HG03439 (cell line): ENCODE measurements around the gene PROX1.

Experiments
- ATAC-seq: cut with Tn5 transposase; IDR thresholded peaks from one replicate; pipeline ENCODE4 v1.9.1; 2021; ENCODE audit warnings: mild to moderate bottlenecking, moderate library complexity; ENCODE audit not compliant: unreplicated experiment

PROX1 gene

DNA sequence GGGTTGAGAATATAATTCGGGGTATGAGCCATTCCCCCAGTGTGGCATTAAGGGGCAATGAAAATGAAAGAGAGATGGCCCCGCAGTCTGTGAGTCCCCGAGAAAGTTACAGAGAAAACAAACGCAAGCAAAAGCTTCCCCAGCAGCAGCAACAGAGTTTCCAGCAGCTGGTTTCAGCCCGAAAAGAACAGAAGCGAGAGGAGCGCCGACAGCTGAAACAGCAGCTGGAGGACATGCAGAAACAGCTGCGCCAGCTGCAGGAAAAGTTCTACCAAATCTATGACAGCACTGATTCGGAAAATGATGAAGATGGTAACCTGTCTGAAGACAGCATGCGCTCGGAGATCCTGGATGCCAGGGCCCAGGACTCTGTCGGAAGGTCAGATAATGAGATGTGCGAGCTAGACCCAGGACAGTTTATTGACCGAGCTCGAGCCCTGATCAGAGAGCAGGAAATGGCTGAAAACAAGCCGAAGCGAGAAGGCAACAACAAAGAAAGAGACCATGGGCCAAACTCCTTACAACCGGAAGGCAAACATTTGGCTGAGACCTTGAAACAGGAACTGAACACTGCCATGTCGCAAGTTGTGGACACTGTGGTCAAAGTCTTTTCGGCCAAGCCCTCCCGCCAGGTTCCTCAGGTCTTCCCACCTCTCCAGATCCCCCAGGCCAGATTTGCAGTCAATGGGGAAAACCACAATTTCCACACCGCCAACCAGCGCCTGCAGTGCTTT is 9.4 kb downstream of the PROX1 start:
- no peak for ATAC-seq

DNA sequence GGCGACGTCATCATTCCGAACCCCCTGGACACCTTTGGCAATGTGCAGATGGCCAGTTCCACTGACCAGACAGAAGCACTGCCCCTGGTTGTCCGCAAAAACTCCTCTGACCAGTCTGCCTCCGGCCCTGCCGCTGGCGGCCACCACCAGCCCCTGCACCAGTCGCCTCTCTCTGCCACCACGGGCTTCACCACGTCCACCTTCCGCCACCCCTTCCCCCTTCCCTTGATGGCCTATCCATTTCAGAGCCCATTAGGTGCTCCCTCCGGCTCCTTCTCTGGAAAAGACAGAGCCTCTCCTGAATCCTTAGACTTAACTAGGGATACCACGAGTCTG is 10.0 kb downstream of the PROX1 start:
- no peak for ATAC-seq

DNA sequence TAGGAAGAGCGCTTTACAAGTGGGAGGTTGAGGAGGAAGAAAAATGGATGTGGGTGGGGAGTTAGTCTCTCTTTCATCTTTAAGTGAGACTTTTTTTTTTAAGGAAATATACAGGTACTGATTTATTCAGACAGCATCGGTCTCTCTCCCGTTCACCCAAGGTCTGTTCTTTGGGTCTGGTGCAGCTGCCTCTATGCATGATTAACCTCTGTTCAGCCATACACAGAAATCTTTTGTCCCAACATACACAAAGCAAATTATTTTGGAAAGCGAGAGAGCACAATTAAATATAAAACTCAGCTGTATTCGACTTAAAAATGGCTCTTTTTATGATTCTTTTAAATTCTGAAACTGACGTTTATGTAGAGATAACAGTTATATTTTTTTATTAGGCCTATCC is 11.0 kb downstream of the PROX1 start:
- no peak for ATAC-seq

DNA sequence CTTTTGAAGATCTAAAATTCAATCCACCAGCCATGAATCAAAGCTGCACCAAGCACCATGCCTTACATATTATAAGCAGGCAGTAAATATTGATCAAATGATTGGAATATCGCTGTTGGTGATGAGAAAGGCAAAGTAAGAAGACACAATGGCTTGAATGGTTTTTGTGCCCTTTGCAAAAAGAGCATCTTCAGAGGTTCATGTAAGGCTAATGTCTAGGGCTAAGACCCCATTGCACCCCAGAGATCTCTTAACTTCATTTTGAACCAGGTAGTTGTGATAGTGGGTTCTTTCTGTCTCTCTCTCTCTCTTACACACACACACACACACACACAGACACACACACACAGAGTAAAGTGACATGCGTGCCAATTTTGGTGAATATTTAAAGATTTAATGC is 12.0 kb downstream of the PROX1 start:
- no peak for ATAC-seq

DNA sequence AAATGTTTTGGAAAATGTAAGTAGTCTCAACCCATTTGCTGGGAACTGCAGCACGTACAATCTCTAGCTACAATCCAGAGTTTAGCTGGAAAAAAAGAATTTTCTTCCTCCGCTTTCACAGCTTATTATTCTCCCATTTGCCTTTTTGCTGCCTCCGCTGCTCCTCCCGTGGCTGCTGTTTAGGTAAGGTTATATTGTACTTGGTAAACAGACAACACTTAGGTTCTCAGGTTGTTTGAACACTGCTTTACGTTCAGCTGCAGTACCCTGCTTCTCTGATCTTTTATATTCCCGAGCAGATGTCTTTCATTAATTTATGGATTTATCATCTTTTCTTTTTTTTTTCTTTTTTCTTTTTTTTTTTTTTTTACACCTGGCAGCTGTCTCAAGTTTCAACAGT is 14.3 kb downstream of the PROX1 start:
- ATAC-seq, result no peak

DNA sequence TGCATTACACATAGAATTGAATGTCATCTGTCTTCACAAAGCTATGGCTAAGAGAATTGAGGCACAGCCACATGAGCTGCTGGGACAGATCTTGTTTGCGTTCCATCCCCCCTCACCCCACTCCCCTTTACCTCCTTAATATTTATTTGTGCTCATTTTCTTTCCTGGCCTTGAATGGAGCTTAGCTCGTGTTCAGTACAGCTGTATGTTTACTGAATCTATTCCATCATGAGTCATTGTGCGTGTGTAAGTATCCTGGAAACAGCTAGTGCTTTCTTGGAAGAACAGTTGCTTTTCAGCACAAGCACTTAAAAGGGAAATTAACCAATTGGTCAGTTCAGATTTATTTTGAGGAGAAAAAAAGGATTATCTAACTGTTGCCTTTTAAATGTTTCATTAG is 14.7 kb downstream of the PROX1 start:
- ATAC-seq, result no peak

DNA sequence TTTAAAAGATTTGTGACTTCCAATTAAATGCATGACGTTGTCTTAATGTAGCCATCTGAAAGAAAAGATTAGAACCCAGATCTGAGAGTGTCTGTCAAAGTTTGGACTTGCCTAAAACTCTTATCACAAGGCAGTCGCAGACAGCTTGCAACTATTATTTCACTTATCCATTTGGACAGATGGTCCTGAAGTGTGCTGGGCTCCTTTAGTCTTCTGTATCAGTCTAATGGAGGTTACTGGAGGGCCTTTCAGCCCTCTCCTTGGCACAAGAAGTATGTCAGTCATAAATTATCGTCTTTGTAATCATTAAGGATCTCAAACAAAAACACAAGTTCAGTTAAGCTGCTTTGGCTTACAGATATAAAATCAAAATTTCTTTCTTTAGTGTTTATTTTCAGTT is 15.5 kb downstream of the PROX1 start:
- ATAC-seq, result no peak

DNA sequence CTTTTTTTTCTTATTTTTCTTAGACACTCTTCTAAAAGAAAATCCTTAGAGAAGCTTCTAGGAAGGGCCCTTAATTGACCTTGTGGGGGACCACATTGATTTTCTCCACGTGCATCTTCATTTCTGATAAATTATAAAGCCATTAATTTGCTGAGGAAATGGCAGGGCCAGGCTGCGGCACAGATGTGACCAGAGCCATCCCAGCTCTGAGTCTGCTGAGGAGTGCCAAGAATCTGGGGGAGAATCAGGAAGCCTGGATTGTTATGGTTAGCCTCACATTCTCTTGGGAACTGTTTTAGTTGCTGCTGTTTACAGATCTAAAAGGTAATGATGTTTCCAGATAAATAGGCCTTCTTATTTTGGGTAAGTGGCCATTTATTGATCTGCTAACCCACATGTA is 16.2 kb downstream of the PROX1 start:
- no peak for ATAC-seq

DNA sequence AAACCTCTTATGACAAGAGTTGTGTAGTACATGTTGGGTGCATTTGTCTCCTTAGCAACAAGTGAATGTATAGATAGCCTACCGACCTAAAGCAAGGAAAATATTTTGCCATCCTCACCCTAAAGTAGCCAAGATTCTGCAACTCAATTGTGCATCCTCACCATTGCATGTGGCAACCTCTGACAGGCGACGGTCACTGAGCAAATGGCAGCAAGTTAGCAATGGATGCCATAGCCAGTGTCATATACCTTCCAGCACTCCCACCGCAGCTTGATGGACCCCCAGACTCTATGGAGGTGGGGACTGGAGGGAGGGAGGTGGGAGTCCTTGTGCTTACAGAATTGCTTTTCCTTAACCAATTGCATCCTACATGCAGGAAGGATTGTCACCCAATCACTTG is 17.0 kb downstream of the PROX1 start:
- no peak for ATAC-seq

DNA sequence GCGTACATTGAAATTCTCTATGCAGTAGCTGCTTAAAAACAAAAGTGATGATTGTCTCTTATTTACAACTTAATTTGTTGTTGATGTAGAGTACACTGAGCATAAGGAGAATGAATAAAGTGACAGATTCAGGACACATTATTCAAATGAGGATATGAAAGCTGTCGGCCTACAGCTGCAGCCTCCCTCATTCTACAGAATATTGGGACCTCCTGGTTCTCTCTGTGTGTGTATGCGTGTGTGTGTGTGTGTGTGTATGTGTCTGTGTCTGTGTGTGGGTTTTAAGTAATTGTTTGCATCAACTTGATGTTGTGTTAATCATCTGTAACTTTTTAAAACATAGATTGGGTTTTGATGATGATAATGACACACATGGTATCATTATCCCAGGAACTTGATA is 17.9 kb downstream of the PROX1 start:
- ATAC-seq, result no peak

DNA sequence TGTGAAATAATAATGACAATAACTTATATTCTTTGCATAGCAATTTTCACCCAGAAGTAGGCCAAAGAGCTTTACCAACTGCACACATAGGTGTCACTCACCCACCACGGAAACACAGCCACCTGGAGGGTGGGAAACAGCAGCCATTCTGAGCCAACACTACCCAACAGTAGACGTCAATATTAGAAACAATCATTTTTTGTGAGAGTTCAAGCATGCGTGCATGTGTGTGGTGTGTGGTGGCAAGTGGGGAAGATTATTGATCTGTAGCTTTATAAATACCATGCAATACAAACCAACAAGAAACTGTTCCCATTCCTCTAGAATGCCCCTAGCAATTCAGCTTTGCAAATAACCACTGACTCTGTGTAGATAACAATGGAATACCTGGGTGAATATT is 19.1 kb downstream of the PROX1 start:
- no peak for ATAC-seq

DNA sequence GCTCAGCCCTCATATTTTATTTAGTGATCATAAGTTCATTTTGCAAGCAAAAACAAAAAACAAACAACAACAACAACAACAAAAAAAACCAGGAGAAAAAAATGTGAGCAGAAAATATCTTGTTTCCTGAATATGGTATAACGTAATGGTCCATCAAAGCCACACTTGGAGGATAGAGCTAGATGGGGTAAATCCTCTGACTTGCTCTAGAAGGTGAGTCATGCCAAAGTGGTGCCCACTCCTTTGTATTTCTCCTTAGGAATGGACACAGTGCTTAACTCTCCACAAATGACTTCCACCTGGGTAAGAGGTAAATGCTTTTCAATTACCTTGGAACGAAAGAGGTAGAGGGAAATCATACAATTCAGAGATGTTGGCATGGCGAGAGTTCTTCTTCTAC is 20.6 kb downstream of the PROX1 start:
- ATAC-seq, result no peak

DNA sequence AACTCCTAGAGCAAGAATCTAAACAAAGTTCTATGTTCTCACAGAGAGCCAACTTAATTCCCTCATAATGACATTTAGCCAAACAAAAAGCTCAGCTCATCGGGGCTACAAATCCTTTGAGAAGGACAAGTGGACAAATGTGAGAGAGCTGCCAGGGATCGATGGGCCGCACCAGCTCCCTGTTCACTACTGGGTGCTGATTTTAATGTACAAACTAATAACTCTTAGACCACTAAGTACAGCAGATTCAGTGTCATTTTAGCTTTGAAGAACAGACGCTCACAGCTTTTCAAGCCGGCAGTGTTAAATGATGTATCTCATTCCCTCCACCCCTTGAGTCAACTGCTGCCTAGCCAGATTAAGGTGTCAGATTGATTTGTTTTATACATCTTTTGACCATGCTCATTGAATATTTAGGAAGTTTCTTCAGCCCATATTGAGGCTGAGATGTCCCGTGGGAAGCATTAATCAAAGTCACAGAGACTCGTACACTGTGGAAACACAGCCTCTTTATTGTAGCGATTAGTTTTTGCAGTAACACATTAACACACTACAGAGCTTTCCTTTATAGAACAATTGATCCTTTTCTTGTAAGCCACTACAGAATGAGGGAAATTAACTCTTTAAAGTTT is 21.1 kb downstream of the PROX1 start:
- ATAC-seq, result no peak

DNA sequence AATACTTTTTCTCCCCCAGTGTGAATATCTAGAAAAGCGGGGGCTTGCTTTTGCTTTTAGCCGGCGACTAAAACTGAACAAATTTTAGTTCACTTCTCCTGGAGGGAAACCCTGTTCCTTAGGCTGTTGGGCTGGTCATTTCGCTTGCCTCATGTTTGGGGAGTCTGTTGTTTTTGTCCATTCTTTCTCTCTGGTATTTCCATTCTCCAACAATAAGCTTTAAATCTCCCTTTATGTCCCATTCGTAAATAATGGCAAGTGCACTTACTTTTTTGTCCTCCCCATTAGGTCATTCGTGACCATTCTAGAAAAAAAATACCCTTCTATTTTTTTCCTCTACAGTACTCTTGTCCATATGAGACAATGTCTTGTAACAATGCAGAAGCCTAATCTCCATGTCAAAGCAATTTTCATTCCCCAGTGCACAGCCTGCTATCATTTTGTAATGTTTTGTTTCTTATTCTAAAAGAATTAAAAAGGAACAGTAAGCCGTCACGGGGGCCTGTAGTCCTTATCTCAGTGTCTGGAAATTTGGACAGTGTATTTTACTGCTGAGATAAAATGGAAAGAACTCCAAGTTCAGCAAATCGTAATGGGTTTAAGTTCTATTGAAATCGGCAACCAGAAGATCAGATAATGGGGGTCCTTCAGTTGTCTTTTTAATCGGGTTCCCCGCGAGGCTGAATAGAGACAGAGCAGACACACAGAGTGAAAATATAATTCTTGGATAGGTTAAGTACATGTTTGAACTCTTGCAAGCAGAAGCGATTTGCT is 21.8 kb downstream of the PROX1 start:
- ATAC-seq, result no peak

DNA sequence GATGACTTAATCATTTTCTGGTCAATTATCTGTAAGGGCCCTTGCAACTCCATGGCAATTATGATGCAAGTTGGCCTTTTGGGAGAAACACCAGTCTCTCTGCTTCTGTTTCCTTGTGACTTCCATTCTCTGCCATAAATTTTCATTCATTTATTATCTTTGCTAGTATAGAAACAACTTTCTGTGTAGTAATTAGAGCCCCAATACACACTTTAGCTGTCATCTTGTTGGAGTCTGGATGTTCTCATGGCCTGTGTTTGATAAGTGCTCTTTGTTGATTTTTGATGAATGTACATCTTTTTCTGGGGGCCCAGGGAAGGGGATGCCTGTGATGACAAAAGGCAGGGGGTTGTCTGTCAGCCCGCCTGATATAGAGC is 22.4 kb downstream of the PROX1 start:
- no peak for ATAC-seq

DNA sequence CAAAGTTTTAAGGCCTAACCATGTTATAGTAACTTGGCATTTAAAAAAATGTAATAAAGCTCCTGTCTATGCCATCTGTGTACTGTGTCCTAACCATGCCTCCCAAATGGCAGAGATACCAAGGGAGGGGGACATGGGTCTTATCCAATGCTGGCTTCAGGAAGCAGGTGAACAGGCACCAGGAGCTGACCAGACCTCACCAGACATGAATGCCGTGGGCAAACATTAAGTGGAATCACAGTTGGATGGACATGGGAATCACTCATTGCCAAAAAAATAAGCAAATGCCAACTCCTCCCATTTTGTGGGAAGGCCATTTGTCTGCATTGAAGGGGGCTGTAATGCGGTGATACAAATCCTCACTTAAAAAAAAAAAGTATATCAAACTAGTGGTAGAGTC is 22.9 kb downstream of the PROX1 start:
- ATAC-seq, result no peak

DNA sequence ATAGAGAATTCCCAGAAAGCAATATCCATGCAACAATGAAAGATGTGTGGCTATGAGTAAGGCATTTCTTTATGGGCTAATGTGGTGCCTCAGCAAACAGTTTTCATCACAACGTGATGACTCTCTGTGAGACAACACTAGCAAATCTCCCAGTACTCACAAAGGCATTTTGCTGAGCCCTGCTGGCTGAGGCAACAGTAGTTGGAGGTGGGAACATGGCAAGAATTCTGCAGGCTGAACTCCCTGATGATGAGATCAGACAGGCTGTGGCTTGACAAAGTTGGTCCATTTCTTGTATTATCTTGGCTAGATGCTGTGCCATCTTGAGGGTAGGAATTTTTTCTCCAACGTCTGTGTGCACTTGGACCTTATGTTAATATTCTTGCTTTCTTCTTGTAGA is 24.6 kb downstream of the PROX1 start:
- no peak for ATAC-seq

DNA sequence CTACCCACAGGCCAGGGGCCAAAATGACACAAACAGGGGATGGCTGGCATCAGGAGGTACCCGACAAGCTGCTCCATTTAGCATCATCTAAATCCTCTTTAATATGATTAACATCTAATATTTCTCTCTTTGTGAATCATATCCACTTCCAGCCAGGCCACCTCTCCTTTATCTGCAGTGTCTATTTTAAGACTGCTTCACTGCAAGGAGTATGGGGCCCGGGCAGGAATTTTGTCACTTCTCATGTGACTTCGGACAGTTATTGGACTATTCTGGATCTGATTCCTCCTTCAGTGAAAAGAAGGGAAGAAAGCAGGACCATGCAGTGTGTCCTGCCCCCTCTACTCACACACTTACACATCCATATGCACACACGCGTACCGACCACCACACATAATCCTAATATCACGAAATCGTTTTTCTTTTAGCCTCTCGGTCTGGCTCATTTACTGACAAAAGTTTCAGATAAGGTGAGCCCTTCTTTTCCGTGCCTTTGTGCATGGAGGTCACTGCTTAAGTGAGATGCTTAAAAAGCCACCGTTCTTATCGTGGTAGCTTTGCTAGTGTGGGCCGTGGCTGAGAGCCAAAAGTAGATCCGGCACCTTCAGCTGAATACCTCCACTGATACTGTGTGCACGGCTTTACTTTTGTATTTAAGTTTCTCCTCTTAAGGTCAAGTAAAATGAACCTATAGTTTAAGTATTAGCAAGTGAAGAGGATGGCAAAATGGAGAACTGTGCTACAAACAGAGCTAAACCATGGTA is 26.0 kb downstream of the PROX1 start:
- no peak for ATAC-seq

DNA sequence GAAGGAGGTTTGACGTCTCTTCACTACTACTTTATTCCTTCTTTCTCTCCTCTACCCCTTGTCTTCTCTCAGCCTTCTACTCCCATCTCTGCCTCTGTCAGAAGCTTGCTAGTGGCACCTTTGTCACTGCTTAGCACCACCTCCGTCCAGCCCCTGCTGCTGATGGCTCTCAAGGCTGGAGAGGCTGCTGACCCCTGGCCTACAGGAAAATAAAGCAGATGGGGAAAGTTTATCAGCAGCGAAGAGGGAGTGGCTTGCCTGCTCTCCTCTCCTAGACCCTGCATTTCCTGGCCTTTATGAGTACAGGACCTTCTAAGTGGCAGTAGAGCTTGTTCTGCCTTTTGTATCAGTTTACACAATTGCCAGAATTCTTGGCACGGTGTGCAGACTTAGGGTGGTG is 27.0 kb downstream of the PROX1 start:
- ATAC-seq, result no peak

DNA sequence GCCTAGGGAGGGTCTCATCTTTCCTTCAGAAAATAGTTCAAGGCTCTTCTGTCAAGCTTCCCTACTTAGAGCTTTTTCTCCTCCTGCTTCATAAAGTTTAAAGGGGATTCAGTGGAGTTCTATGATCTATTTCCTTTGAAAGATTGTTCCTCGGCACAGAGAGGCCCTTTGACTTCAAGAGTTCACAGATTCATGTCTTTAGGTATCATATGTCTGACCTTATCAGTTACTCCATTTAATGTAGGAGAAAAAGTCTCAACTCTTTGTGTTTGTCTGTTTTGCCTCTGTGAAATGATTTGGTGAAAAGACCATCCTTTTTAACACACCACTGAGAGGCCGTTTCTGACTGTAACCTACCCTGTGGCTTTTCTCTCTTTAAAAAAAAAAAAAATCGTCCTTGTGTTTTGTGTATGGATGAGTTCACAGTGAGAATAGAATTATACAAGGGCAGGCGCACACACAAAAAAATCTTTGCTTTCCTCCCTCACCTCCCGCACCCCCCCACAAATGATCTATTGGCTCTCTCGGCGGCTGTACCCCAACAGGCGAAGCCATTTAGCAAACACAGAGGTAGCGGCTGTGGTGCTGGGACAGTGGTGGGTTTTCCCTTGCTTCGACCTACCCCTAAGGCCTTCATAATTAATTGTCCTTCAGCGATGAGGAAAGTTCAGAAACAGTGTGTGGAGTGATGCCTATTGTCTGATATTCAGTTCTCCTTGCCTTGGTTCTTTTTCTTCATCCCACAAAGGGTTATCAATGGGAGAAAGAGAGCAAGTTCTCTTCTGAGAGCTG is 29.6 kb downstream of the PROX1 start:
- no peak for ATAC-seq
